ENCODE measurements around the gene ZWILCH.

ZWILCH gene

DNA sequence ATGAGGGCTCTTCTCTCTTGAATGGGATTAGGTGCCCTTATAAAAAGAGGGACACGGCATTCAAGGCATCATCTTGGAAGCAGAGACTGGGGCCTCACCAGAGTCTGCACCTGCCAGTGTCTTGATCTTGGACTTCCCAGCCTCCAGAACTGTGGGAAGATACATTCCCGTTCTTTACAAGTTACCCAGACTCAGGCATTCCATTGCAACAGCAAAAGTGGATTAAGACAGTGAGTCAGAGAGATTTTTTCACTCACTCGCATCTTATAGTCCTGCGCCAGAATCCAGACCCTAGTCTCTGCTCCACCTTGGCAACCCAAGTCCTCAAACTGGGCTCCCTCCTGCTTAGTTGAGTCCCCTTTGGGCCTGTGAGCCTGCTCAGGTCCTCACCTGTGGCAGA is 58.0 kb downstream of the ZWILCH start:
- TF ChIP-seq SPI1 (IDR thresholded peaks at IDR 0.05; ENCODE audit: borderline replicate concordance, low read depth) (no peak), REST (IDR thresholded peaks at IDR 0.05; ENCODE audit: insufficient replicate concordance, low read depth) (no peak), POLR2AphosphoS5 (IDR thresholded peaks at IDR 0.05; ENCODE audit: low read depth) (no peak), GABPA (IDR thresholded peaks at IDR 0.05; ENCODE audit: low read depth) (no peak)
- TF ChIP-seq, protein P1, sequence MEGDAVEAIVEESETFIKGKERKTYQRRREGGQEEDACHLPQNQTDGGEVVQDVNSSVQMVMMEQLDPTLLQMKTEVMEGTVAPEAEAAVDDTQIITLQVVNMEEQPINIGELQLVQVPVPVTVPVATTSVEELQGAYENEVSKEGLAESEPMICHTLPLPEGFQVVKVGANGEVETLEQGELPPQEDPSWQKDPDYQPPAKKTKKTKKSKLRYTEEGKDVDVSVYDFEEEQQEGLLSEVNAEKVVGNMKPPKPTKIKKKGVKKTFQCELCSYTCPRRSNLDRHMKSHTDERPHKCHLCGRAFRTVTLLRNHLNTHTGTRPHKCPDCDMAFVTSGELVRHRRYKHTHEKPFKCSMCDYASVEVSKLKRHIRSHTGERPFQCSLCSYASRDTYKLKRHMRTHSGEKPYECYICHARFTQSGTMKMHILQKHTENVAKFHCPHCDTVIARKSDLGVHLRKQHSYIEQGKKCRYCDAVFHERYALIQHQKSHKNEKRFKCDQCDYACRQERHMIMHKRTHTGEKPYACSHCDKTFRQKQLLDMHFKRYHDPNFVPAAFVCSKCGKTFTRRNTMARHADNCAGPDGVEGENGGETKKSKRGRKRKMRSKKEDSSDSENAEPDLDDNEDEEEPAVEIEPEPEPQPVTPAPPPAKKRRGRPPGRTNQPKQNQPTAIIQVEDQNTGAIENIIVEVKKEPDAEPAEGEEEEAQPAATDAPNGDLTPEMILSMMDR (IDR thresholded peaks at IDR 0.05; ENCODE audit: insufficient read depth, low read length): no peak
- no peak overlapping the region for H3K4me3 ChIP-seq (replicated peaks; ENCODE audit: insufficient read depth, low read length)
- H3K27ac ChIP-seq (replicated peaks): no peak overlapping the region
- H3K27me3 ChIP-seq (ENCODE audit: insufficient read depth, poor library complexity, severe bottlenecking): no peaks in the 10 kb centered on the region
- no peak for DNase-seq (ENCODE audit: low read depth in 1 of 2, low spot score in 1 of 2)

- TF ChIP-seq SPI1 (IDR thresholded peaks at IDR 0.05; ENCODE audit: borderline replicate concordance, low read depth) (no peak), POLR2AphosphoS5 (IDR thresholded peaks at IDR 0.05; ENCODE audit: low read depth) (no peak), GABPA (IDR thresholded peaks at IDR 0.05; ENCODE audit: low read depth) (no peak), REST (IDR thresholded peaks at IDR 0.05; ENCODE audit: insufficient replicate concordance, low read depth) (no peak)
- TF ChIP-seq, protein P1 (IDR thresholded peaks at IDR 0.05; ENCODE audit: insufficient read depth, low read length): no peak
- no peak for DNase-seq (ENCODE audit: low read depth in 1 of 2, low spot score in 1 of 2)
- Histone ChIP-seq H3K27ac (replicated peaks) (no peak overlapping the region), H3K4me3 (replicated peaks; ENCODE audit: insufficient read depth, low read length) (no peak overlapping the region), H3K27me3 (ENCODE audit: insufficient read depth, poor library complexity, severe bottlenecking) (no peaks in the 10 kb centered on the region)
Observed at GRCh38 chr15:66563566-66564110, 58.5 kb downstream of the ZWILCH start.

GRCh38 chr15:66564136-66565041 is 59.3 kb downstream of the ZWILCH start:
- TF ChIP-seq, protein P1 (IDR thresholded peaks at IDR 0.05; ENCODE audit: insufficient read depth, low read length): no peak
- TF ChIP-seq POLR2AphosphoS5 (IDR thresholded peaks at IDR 0.05; ENCODE audit: low read depth): no peak
- no peak for TF ChIP-seq SPI1 (IDR thresholded peaks at IDR 0.05; ENCODE audit: borderline replicate concordance, low read depth)
- TF ChIP-seq REST (IDR thresholded peaks at IDR 0.05; ENCODE audit: insufficient replicate concordance, low read depth): no peak
- TF ChIP-seq GABPA (IDR thresholded peaks at IDR 0.05; ENCODE audit: low read depth): no peak
- Histone ChIP-seq H3K27me3 (ENCODE audit: insufficient read depth, poor library complexity, severe bottlenecking) (no peaks in the 10 kb centered on the region), H3K27ac (replicated peaks) (no peak overlapping the region), H3K4me3 (replicated peaks; ENCODE audit: insufficient read depth, low read length) (no peak overlapping the region)
- DNase-seq (ENCODE audit: low read depth in 1 of 2, low spot score in 1 of 2): no peak
